Measurements from ENCODE around the gene C4orf33. TPM values are rescaled to one million over a fixed set of nuclear protein-coding genes. Genes with fewer than 3 reads are reported as not detected.

The C4orf33 gene
- polyA plus RNA-seq, 3 donors = 10.3 to 13.0 (median 12.3) TPM

Other genes starting within 250 kb of the C4orf33 start
- 10 to 100 TPM; 14.3 to 18.2 (median 18.0) TPM for gene SCLT1, start 2.6 kb upstream of the C4orf33 start, polyA plus RNA-seq (ENCODE audit: insufficient read length in 3 of 3)